HG03196 (cell line): ENCODE measurements around the gene HEATR5A.
"Not testable (repeated sequence)": the region's sequence is repeated elsewhere in the genome, so short reads cannot be mapped to it uniquely, and the experiment has no call there.

Experiments used
- ATAC-seq: cut with Tn5 transposase; IDR thresholded peaks from one replicate; pipeline ENCODE4 v1.9.1; 2021; ENCODE audit not compliant: unreplicated experiment

HEATR5A gene

DNA sequence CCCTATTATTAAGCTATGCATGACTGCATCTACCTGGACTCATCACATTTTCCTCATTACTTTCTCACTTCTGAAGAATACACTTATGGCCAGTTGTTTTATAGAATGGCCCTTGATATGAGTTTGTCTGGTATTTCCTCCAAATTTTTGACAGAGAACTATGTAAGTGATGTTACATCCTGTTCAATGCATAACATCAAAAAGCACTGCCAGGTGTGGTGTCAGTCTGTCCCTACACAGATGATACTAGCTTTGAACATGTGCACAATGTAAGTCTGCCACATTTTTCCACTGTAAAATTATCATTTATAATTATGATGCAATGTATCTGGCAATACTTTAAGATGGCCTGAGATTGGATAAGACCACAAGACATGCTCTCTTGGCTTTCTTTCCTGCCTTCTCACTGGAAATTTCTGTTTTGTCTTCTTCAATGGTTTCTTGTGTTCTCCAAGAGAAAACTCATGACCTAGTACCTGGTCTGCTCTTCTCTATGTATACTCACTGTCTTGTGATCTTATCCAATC is 28.3 kb downstream of the HEATR5A start:
- no peak for ATAC-seq

DNA sequence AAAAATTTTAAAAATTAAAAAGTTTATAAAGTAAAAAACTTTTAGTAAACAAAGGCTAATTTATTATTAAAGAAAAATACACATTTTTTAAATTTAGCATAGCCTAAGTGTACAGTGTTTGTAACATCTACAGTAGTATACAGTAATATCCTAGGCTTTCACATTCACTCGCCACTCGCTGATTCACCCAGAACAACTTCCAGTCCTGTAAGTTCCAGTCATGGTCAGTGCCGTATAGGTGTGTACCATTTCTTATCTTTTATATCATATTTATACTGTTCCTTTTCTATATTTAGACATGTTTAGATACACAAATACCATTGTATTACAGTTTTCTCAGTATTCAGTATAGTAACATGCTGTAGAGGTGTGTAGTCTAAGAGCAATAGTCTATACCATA is 28.9 kb downstream of the HEATR5A start:
- ATAC-seq: no peak

DNA sequence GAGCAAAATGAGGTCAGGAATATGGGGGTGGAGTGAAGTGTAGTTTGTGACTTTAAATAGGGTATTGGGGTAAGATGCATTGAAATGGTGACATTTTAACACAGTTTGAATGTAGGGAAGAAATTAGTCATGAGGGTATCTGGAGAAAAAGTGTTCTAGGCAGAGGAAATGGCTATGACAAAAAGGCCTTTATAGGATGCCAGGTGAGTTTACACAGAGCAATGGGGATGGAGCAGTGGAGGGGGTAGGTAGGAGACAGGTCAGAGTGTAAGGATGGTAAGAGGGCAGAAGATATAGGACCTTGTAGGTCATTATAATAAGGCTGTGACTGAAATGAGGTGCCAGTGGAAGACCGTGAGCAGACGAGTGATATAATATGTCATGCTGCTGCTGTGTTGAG is 30.4 kb downstream of the HEATR5A start:
- no peak for ATAC-seq

DNA sequence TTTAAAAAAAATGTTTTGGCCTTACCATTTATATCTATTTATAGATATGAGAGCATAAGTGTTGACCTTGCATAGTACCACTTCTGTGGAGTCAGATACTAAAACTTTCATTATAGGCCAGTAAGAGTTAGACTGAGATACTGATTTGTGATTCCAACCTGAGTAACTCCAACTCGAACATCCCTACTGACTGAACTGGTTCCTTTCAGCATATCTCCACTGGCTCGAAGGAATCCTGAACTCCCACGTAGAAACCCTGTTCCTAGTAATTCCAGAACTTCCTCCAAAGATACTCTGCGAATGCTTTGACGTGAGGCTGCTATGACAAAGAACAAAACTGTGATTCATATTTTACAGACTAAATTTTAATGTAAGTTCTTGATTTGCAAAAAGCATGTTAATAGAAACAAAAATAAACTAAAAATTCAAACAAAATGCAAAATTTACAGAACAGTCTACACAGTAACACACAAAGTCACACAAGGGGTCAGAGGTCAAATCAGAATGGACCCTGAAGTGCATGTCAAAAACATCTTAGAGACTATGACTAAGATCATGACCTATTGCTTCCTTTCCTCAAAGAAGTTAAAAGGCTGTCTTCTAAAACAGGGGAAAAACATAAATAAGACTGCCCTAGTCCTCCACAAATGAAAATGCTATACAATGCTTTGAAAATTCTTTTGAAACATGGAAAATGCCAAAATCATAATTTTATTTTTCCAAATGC is 31.5 kb downstream of the HEATR5A start:
- no peak for ATAC-seq

DNA sequence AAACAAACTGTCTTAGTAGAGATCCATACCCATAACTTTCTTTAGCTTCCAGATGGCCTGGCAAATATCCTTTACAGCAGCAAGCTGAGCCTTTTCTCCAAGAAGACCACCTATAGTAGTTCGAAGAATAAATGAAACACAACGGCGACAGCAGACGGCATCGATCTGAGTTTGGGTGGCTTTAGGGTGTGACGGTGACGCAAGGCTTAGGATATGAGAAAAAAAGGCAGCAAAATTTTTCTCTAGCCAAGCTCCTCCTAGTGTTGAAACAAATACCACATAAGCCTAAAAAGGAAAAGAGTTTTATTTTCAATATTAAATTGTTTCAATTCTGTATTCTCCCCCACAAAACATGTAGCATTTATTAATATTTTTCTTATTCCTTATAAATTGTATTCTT is 33.3 kb downstream of the HEATR5A start:
- no peak for ATAC-seq

DNA sequence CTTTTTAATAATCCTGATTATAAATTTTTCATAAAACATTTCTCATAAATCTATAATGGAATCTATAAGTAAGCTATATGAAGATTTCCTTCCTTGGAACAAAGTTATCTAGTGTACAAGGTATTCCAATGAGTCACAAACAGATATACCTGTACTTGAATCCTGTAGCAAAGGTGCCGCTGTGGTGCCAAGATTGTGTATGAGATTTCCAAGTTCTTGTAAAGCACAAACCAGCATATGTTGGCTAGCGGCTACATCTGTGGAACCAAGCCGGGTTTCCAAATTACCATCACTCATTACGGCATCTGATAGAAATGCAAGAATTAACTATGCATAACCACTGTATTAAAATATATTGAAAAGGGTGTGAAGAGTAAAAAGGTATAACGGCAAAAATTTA is 34.1 kb downstream of the HEATR5A start:
- no peak for ATAC-seq

DNA sequence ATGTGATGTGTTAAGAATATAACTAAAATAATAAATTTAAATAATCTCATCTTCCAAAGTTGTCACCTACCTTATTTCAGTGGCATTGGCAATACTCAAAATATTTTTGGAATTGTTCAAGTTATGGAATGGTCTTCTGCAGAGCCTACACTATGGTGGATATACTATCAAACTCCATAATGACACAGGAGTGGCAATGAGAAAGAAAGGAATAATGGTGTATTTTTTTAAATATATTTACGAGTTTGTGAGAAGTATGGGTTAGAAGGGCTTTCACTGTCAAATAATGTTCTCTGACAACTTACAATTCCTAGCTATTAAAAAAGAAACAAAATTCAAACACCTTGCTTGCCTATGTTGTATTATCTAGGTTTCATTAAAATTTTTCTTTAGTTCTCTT is 38.1 kb downstream of the HEATR5A start:
- ATAC-seq: no peak

DNA sequence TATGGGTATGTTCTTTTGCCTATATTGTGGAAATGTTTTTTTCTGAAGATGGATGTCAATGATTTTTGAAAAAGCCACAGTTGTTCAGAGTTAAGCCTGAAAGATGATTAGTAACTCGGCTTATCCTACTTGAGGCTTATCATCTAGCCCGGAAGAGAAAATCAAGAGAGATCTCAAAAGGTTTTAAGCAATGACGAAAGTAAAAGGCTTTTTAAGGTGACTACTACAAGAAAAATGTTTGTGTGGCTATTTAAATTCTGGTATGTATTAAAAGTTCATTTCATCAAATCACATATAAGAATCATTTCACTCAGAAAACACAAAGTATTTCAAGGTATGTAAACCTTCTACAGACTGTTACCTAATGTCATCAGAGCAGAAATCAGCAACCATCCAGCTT is 40.2 kb downstream of the HEATR5A start:
- no peak for ATAC-seq

DNA sequence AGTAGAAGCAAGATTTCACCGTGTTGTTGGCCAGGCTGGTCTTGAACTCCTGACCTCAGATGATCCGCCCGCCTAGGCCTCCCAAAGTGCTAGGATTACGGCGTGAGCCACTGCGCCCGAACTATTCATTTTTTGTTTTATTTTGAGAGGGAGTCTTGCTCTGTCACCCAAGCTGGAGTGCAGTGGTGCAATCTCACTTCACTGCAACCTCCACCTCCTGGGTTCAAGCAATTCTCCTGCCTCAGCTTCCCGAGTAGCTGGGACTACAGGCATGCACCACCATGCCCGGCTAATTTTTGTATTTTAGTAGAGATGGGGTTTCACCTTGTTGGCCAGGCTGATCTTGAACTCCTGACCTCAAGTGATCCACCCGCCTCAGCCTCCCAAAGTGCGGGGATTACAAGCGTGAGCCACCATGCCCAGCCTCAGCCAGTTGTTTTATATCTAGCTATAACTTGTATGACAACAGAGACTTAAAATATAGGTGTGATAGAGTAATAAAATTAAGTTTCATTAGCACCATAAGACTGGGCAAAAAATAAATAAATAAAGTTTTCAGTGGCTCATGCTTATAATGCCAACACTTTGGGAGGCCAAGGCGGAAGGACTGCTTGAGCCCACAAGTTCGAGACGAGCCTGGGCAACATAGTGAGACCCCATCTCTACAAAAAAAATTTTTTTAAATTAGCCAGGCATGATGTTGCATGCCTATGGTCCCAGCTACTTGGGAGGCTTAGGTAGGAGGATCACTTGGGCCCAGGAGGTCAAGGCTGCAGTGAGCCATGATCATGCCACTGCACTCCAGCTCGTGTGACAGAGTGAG is 41.0 kb downstream of the HEATR5A start:
- ATAC-seq: not testable (repeated sequence)

DNA sequence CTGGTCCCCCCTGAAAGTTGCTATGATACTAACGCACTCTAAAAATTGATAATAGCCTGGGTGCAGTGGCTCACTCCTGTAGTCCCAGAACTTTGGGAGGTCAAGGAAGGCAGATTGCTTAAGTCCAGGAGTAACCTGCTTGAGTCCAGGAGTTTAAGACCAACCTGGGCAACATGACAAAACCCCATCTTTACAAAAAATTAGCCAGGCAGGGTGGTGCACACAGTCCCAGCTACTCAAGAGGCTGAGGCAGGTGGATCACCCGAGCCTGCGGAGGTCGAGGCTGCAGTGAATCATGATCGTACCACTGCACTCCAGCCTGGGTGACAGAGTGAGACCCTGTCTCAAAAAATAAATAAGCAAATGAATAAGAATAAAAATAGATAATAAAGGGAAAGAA is 42.9 kb downstream of the HEATR5A start:
- ATAC-seq: no peak

DNA sequence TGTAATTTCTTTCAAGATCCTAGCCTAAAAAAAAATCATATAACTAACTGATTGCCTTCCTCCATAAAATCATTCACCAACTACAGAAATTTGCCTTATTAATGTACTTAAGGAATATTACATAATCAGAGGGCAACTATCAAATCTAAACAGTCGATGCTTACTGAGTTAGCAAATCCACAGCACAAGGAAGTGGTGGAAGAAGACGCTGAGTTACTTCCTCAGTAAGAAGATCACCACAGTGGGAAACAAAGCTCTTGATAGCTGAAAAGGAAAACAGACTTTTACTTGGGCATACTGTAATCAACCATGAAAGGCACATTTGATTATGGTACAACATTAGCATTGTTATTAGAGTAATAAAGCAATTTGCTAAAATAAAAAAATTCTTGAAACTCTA is 48.7 kb downstream of the HEATR5A start:
- ATAC-seq: no peak

DNA sequence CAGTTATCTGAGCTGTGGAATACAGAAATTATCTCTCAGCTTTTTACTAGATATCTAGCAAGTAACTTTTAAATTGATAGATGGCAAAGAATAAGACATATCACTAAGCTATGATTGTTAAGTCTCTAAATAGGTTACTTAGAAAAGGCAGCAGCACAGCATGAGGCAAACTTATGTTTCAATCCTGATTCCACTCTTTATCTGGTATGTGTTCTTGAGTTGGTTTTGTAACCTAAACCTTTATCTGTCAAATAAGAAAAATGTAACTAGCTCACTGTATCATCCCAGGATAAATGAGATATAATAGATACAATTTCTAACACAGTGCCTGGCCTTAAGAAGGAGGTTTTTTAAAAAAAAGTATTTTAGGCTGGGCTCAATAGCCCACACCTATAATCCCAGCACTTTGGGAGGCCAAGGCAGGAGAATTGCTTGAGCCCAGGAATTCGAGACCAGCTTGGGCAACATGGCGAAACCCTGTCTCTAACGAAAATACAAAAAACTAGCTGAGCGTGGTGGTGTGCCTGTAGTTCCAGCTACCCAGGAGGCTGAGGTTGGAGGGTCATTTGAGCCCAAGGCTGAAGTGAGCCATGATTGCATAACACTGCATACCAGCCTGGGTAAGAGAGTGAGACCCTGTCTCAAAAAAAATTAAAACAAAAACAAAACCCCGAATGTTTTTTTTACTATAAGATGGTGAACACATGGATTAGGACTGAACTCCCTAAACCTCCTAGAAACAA is 56.8 kb downstream of the HEATR5A start:
- no peak for ATAC-seq

DNA sequence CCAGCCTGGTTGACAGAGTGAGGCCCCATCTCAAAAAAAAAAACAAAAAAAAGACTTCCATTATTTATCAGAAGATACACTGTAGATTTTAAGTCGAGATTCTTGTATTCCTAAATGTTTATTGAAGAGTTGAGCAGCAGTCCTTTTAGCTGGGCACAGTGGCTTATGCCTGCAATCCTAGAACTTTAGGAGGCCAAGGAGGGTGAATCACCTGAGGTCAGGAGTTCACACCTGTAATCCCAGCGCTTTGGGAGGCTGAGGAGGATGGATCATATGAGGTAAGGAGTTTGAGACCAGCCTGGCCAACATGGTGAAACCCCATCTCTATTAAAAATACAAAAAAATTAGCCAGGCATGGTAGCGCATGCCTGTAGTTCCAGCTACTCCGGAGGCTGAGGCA is 57.6 kb downstream of the HEATR5A start:
- ATAC-seq: no peak

DNA sequence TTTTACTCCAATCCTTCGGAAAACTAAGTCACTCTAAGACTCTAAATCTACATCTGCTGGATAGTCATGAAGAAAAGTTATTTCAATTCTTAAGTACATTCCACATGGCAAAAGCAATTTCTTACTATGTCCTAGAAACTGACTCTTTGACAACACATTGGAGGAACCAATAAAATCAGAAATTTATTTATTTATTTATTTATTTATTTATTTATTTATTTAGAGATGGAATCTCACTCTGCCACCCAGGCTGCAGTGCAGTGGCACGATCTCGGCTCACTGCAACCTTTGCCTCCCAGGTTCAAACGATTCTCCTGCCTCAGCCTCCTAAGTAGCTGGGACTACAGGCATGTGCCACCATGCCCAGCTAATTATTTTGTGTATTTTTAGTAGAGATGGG is 58.6 kb downstream of the HEATR5A start:
- not testable (repeated sequence) for ATAC-seq

DNA sequence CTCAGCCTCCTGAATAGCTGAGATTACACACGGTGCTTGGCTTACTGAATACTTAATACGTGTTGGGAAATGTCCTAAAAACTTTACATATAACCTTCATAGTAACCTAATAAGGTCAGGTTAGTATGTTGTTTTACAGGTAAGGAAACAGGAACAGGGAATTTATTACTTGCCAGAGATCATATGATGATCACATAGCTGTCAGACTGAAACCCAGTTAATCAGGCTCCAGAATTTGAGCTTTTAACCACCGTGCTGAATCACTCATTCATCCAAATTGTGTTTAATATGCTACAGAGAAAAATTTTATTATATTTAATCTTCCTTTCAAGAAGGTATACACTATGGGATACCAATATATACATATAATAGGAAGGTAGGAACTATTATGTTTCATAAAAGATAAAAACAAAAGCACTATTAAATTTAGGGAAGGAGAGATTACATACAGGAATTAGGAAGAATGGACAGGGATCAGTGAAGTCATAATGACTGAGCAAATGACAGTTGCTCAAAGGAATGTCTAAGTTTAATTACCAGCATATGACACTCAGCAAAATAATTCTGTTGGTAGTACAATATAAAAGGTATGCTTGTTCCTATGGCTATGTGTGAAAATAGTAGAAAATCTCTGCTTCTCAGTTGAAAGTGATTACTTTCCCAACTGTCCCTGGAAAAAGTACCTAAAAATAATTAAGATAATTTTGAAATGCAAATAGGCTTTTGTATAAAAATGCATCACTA is 59.3 kb downstream of the HEATR5A start:
- no peak for ATAC-seq

DNA sequence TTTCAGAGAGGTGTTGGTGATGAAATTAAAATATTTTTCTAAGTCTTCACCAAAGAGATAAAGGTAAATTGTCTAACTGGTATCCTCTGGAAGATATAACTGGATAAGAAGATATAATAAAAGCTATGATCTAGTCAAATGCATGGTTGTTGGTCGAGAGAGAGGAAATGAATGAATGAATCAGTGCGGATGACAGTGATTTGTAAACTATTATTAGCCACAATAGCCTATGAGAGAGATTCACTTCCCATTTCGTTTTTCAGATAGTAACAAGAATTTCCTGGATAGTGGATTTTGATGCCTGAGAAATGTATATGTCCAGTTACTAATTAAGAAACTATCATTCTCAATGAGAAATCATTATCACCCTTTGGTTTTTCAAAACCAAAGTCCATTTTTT is 63.1 kb downstream of the HEATR5A start:
- ATAC-seq: no peak

DNA sequence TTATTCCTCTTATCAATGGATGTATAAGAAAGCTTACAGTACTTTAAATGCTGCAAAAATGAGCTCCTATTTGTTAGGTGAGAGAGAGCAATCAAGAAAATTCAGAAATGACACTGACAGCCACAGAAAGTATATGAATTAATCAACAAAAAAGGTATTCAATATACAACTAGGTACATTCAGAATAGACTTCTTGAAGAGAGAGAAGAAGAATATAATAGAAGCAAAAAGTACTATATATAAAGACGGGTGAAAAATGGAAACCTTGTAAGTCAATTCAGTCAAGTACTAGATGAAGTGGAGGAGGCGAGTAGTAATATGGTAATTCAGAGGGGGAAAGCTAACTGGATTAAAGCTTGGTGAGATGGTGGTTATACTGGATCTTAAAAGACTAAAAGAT is 74.3 kb downstream of the HEATR5A start:
- ATAC-seq: no peak

DNA sequence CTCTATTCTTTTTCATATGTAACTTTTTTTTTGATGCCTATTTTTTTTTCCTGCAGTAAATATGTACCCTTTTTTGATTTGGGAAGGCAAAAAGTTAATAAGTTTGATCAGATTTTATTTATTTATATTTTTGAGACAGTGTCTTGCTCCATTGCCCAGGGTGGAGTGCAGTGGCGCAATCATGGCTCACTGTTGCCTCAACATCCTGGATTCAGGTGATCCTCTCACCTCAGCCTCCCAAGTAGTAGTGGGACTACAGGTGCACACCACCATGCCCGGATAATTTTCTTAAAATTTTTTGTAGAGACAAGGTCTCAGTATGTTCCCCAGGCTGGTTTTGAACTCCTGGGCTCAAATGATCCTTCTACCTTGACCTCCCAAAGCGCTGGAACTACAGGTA is 79.1 kb downstream of the HEATR5A start:
- no peak for ATAC-seq

DNA sequence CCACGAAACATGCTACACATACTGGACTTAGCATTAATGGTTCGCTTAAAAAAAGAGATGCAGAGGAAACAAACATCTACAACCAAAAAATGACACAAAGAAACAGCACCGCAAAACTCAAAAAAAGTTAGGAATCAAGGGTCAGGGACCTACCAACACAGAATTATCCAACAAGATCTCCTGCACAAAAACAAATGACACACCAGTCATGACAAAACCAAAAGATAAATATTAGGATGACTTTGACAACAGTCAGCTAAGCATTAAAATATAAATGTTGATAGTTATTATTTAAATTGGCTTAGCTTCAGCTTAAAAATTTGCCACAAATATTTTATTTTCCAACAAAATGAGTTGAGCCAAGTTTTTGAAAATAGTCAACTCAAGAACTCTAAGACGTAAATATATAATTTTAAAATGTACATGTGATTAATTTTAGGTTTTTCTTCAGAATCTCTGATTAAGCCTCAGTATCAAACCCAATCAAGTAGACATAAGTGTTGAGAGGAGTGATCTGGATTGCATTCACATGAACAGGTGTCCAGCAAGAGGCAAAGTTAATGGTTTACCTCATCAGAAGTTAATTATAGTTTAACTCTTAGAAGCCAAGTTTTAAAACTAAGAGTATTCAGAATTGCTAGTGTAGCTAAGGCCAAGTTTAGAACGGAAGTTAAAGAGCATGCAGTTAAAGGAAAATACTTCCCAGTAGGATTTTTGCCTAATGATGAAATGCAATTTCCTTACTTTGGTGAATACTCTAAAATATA is 79.9 kb downstream of the HEATR5A start:
- ATAC-seq: no peak

DNA sequence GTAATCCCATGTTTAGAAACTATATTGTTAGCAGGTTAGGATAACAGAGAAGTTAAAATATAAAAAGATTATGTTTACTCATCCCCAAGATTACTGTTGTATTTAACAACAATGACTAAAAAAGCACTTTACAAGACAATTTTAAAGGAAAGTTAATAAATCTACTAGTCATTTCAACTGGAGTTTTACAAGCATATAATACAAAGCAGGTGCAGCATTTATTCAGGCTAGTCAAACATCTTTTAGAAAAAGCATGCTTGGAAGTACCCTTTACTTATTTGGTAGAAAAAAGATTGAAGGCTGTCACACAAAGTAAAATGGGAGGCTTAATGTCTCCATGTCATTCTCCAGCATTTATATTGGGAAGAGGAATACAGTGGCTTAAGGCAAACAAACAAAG is 80.6 kb downstream of the HEATR5A start:
- ATAC-seq: no peak
